Measurements from ENCODE around the gene POMC. TPM values are rescaled to one million over a fixed set of nuclear protein-coding genes. Genes with fewer than 3 reads are reported as not detected.
"Not testable (repeated sequence)": the region's sequence is repeated elsewhere in the genome, so short reads cannot be mapped to it uniquely, and the experiment has no call there.

POMC gene
- total and polyA plus RNA-seq, 2 donors from 2014 or later = 1.5 to 2.1 TPM

DNA sequence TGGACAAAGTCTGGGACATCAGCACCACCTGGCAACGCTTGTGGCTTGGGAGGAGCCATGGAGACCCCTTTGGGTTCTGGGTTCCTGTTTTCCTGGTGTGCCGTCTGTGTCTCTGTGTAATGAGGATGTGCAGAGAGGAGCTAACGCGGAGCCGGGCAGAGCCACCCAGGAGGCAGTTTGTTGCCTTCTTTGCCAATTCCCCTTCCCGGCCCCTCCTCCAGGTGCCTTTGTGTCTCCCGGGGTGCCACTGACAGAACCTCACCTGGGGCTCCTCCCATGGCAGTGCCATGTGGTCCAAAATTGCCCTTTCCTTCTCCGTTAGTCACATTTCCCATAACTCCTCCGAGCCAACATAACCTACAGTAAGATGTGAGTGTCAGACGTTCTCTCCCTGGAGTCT, 13.0 kb downstream of the POMC start:
- DNase-seq (peak in 1 of 5 donors; percentile 45), FAIRE-seq (no peak)
- intact Hi-C loops (cut with DNase I) = no loop called here

GRCh38 chr2:25151718-25152117, 16.7 kb downstream of the POMC start:
- no peak overlapping the region for H3K9ac ChIP-seq (ENCODE audit: low read length in 3 of 3)
- no peak for FAIRE-seq
- no peaks in the 10 kb centered on the region for H3K4me1 ChIP-seq (ENCODE audit: control insufficient read depth in 2 of 3, insufficient read depth in 2 of 3, low read depth in 1 of 3, low read length in 3 of 3)
- TF ChIP-seq, protein P1, sequence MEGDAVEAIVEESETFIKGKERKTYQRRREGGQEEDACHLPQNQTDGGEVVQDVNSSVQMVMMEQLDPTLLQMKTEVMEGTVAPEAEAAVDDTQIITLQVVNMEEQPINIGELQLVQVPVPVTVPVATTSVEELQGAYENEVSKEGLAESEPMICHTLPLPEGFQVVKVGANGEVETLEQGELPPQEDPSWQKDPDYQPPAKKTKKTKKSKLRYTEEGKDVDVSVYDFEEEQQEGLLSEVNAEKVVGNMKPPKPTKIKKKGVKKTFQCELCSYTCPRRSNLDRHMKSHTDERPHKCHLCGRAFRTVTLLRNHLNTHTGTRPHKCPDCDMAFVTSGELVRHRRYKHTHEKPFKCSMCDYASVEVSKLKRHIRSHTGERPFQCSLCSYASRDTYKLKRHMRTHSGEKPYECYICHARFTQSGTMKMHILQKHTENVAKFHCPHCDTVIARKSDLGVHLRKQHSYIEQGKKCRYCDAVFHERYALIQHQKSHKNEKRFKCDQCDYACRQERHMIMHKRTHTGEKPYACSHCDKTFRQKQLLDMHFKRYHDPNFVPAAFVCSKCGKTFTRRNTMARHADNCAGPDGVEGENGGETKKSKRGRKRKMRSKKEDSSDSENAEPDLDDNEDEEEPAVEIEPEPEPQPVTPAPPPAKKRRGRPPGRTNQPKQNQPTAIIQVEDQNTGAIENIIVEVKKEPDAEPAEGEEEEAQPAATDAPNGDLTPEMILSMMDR (IDR thresholded peaks at IDR 0.05; ENCODE audit: borderline replicate concordance, extremely low read depth, insufficient read depth) = no peak
- intact Hi-C loops (cut with DNase I) = no loop called here
- no peak overlapping the region for H3K4me3 ChIP-seq (ENCODE audit: low read length in 3 of 3)
- no peak for DNase-seq
- no peaks in the 10 kb centered on the region for H3K27me3 ChIP-seq (ENCODE audit: control insufficient read depth, insufficient read depth, low read length)
- no peaks in the 10 kb centered on the region for H3K36me3 ChIP-seq (ENCODE audit: control insufficient read depth in 2 of 3, insufficient read depth in 3 of 3, low read length in 3 of 3)
- no peaks in the 10 kb centered on the region for H3K9me3 ChIP-seq (ENCODE audit: control insufficient read depth in 2 of 3, insufficient read depth in 1 of 3, low read length in 3 of 3)
- no peak overlapping the region for H3K27ac ChIP-seq (ENCODE audit: low read depth in 2 of 2, low read length in 2 of 2)

More for the DNA sequence above, 13.0 kb downstream of the POMC start:
- Histone ChIP-seq H3K4me1 (ENCODE audit: control insufficient read depth in 2 of 3, insufficient read depth in 2 of 3, low read depth in 1 of 3, low read length in 3 of 3) (no peaks in the 10 kb centered on the region), H3K9me3 (ENCODE audit: control insufficient read depth in 2 of 3, insufficient read depth in 1 of 3, low read length in 3 of 3) (no peaks in the 10 kb centered on the region), H3K4me3 (ENCODE audit: low read length in 3 of 3) (no peak overlapping the region), H3K27me3 (ENCODE audit: control insufficient read depth, insufficient read depth, low read length) (no peaks in the 10 kb centered on the region), H3K9ac (ENCODE audit: low read length in 3 of 3) (no peak overlapping the region), H3K27ac (ENCODE audit: low read depth in 2 of 2, low read length in 2 of 2) (no peak overlapping the region), H3K36me3 (ENCODE audit: control insufficient read depth in 2 of 3, insufficient read depth in 3 of 3, low read length in 3 of 3) (no peaks in the 10 kb centered on the region)
- TF ChIP-seq, protein P1 (IDR thresholded peaks at IDR 0.05; ENCODE audit: borderline replicate concordance, extremely low read depth, insufficient read depth) = no peak

DNA sequence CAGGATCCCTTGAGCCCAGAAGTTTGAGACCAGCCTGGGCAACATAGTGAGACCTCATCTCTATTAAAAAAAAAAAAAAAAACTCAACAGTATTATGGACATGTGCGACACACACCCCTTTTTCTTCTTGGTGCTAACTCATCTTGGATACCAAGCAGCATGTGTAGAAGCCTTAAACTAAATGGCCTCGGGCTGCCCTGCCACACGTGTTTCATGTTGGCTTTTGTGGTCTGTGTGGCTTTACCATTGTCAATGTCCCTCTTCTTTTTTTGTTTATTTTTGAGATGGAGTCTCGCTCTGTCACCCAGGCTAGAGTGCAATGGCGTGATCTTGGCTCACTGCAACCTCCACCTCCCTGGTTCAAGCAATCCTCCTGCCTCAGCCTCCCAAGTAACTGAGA, 17.4 kb downstream of the POMC start:
- H3K4me3 ChIP-seq (ENCODE audit: low read length in 3 of 3); DNase-seq; H3K27me3 ChIP-seq (ENCODE audit: control insufficient read depth, insufficient read depth, low read length); H3K36me3 ChIP-seq (ENCODE audit: control insufficient read depth in 2 of 3, insufficient read depth in 3 of 3, low read length in 3 of 3); H3K9me3 ChIP-seq (ENCODE audit: control insufficient read depth in 2 of 3, insufficient read depth in 1 of 3, low read length in 3 of 3); FAIRE-seq; H3K4me1 ChIP-seq (ENCODE audit: control insufficient read depth in 2 of 3, insufficient read depth in 2 of 3, low read depth in 1 of 3, low read length in 3 of 3); H3K9ac ChIP-seq (ENCODE audit: low read length in 3 of 3); intact Hi-C loops (cut with DNase I); H3K27ac ChIP-seq (ENCODE audit: low read depth in 2 of 2, low read length in 2 of 2): not testable (repeated sequence)

GRCh38 chr2:25149646-25150045, 18.7 kb downstream of the POMC start:
- Histone ChIP-seq H3K9ac (ENCODE audit: low read length in 3 of 3) (no peak overlapping the region), H3K4me3 (ENCODE audit: low read length in 3 of 3) (no peak overlapping the region), H3K27me3 (ENCODE audit: control insufficient read depth, insufficient read depth, low read length) (no peaks in the 10 kb centered on the region), H3K27ac (ENCODE audit: low read depth in 2 of 2, low read length in 2 of 2) (no peak overlapping the region), H3K4me1 (ENCODE audit: control insufficient read depth in 2 of 3, insufficient read depth in 2 of 3, low read depth in 1 of 3, low read length in 3 of 3) (no peaks in the 10 kb centered on the region), H3K9me3 (ENCODE audit: control insufficient read depth in 2 of 3, insufficient read depth in 1 of 3, low read length in 3 of 3) (no peaks in the 10 kb centered on the region), H3K36me3 (ENCODE audit: control insufficient read depth in 2 of 3, insufficient read depth in 3 of 3, low read length in 3 of 3) (no peaks in the 10 kb centered on the region)
- intact Hi-C loops (cut with DNase I) = no loop called here
- TF ChIP-seq, protein P1 (IDR thresholded peaks at IDR 0.05; ENCODE audit: borderline replicate concordance, extremely low read depth, insufficient read depth) = no peak
- no peak for FAIRE-seq
- DNase-seq = peak in 1 of 5 donors; percentile 48
